Peyer's patch (tissue), 4 donors: ENCODE measurements around the gene PROM1.

ENCODE experiments used
- CTCF ChIP-seq, 6 experiments: fragments of 450-650 bp in 4 of 6; fragments of 200-600 bp in 2 of 6; sonication (generic) in 1 of 6; IDR thresholded peaks; one replicate each; pipeline ENCODE4 v1.5.1; 2017 to 2019; ENCODE audit warnings: antibody characterized with exemption in 6 of 6, mild to moderate bottlenecking in 3 of 6, moderate library complexity in 1 of 6
- POLR2A ChIP-seq, 2 donors: fragments of 450-650 bp; IDR thresholded peaks; one replicate each; pipeline ENCODE4 v1.5.1; 2017; ENCODE audit warnings: antibody characterized with exemption in 2 of 2, mild to moderate bottlenecking in 2 of 2, moderate library complexity in 2 of 2

- TF ChIP-seq CTCF (IDR thresholded peaks at IDR 0.05) (peak in 2 of 6 experiments; percentile 6 to 9), POLR2A (IDR thresholded peaks at IDR 0.05) (peak; percentile 63 to 67)
Observed at GRCh38 chr4:15938182-15938581, 145.6 kb downstream of the PROM1 start.
